GM21447 (cell line): ENCODE measurements around the gene CAND2.
"Not testable (repeated sequence)": the region's sequence is repeated elsewhere in the genome, so short reads cannot be mapped to it uniquely, and the experiment has no call there.

ENCODE experiments used
- ATAC-seq: cut with Tn5 transposase; IDR thresholded peaks from one replicate; pipeline ENCODE4 v1.9.1; 2021; ENCODE audit not compliant: unreplicated experiment

Gene CAND2

GRCh38 chr3:12828751-12829150, 32.3 kb downstream of the CAND2 start:
- ATAC-seq: no peak

DNA sequence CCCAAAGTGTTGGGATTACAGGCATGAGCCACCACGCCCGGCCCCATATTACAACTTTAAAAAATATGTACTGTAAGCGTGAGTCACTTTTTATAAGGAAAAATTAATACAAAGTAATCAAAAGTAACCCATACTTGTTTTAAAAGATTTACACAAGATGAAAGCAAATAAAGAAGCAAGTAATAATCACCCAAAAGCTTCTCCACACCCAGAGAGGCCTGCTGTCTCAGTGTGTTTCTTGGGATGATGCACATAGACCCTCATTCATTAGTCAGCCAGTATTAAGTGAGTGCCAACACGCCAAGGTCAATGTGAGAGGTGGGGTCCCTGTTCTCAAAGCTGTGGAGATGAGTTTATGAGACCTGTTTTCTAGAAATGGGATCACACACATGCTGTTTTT, 32.9 kb downstream of the CAND2 start:
- ATAC-seq: no peak

DNA sequence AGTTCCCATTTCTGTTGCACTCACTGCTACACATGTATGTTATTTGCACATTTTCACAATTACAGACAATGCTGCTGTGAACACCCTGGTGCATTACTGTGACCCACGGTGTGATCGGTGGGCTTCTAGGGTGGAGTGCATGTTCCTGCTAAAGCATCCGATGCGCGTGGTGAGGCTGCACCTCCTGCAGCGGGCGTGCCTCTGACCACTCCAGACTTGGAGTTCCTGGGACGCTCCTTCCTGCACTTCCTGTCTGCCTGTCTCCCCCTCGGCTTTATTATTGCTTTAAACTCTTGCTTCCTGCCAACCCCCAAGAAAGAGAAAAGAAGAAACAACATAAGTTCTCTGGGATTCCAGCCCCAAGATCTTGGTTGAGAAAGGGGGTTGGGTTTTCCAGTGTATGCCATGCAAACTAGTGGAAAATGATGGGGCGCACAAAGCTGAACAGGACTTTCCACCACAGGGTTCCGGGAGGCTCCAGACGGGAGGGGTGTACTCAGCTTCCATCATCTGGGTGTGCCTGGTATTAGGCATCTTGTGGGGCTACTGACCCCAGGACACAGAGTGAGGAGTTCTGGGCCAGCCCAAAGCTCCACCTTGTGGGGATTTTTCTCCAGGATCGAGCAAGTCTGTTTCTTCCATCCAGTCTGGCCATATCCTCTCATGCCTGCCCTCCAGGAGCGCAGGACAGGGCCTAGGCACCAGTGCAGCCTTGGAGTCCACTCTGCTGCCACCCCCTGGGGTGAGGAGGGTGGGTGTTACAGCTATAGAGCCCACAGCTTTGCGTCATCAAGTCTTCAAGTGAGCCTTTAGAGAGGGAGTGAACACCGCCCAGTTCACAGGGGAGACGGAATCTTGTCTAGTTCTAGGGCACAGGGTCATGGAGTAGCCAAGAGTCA, 33.7 kb downstream of the CAND2 start:
- ATAC-seq: no peak

DNA sequence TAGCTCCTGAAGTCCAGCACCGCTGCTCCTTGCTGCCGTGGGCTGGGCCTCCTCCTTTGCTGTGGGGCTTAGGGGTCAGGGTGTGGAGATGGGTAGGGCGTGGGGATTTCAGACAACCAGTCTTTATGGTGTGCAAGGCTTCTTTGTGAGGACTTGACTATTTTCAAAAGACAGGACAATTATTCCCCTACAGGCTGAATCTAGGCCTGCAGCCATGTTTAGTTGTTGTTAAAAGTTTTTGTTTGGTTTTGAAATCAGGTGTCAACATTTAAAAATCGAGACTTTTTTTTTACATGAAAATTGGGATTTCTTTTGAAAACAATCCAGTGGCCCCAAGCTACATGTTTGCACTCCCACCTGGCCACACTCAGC, 34.3 kb downstream of the CAND2 start:
- no peak for ATAC-seq

DNA sequence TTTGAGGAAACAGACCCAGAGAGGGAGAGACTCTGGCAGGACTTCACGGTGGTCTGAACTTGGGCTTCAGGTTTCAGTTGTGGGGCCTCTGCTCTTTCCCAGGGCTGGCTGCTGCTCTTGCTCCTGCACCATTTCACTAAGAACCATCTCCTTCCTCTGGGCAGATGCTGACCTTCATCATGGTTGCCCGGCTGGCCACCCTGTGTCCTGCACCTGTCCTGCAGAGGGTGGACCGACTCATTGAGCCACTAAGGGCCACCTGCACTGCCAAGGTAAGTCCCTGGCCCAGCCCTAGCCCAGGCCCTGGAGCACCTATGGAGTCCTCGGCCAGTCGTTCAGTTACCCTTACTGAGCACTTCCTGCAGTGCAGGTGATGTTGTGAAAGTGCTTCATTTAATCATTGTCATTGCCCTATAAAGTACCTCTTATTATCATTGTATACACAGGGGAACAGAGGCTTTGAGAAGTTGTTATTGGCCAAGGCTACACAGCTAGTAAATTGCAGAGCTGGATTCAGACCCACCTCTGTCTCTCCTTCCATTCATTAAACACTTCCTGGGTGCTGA, 34.9 kb downstream of the CAND2 start:
- no peak for ATAC-seq

GRCh38 chr3:12832350-12833221, 36.1 kb downstream of the CAND2 start:
- ATAC-seq: no peak

DNA sequence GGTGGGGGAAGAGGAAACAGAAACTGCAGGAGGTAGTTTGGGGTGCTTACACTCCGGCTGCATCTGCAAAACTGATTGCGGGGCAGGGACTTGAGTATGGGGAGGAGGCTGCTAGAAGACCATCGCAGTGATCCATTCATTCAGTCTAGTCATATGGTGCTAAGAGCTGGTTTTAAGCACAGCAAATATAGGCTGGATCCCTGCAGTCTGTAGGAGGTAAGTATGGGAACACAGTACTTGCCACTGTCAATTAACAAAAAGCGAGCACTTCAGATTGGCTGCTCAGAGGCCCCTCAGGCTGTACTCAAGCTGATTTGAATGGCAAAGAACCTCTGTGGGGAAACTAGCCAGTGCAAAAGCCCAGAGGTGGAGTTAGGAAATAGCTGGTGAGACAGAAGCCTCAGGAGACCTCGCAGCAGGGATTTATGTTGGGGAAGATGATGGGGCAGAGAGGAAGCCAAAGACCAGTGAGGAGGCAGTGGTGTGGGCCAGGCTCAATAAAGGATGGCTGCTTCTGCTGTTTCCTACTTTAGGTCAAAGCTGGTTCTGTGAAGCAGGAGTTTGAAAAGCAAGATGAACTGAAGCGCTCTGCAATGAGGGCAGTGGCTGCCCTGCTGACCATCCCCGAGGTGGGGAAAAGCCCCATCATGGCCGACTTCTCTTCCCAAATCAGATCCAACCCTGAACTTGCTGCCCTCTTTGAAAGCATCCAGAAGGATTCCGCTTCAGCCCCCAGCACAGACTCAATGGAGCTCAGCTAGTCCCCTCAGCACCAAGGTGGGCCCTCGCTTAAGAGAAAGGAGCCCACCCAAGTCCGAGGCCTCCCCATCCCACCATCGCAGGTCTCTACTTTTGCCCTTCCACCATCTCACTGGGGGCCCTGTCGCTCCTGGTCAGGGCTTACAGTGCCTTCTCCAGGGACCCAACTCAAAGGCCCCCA, 37.0 kb downstream of the CAND2 start:
- no peak for ATAC-seq

DNA sequence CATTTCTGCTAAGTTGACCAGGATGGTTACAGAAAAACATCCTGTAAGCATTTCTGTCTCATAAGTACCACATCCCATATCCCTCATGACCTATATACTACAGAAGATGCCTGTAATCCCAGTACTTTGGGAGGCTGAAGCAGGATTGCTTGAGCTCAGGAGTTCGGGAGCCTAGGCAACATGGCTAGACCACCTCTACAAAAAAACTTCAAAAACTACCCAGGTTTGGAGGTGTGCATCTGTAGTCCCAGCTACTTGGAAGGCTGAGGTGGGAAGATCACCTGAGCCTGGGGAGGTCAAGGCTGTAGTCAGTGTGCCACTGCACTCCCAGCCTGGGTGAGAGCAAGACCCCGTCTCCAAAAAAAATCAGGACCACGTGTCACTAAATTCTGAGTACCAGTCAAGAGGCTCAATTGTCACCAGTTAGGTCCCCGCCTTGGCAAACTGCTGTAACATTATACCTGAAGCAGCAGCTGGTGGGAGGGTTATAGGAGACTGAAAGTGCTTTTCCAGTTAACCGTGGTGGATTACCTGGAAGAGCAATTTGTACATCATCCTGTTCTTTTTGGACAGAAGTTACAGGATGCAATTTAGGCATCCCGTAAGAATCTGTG, 38.7 kb downstream of the CAND2 start:
- no peak for ATAC-seq

DNA sequence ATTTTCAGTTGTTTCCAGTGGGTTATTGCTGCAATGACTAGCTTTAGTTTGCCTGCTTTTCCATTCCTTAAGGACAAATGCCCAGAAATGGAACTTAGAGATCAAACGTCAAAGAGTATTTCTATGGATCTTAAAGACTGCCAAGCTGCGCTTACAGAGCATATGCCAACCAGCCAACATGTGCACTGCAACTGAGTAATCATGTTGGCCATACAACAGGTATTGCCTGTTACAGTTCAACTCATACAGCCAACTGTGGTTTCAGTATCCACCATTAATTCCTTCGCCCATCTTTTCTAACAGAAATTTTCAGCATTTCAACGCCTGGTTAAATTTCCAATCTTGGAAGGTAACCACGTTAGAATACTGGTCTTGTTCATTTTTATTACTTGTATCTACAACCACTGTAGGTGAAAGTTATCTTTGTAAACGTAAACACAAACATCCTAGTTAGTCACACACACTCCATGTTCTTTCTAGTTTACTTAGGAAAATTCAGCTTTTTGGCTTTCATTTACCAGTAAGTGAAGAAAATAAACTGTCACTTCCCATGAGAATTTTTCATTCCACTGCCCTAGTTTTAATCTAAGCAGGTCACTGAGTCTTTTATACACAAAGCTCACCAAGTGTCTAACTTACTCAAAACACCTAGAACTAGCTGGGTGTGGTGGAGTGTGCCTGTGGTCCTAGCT, 41.0 kb downstream of the CAND2 start:
- ATAC-seq: no peak

DNA sequence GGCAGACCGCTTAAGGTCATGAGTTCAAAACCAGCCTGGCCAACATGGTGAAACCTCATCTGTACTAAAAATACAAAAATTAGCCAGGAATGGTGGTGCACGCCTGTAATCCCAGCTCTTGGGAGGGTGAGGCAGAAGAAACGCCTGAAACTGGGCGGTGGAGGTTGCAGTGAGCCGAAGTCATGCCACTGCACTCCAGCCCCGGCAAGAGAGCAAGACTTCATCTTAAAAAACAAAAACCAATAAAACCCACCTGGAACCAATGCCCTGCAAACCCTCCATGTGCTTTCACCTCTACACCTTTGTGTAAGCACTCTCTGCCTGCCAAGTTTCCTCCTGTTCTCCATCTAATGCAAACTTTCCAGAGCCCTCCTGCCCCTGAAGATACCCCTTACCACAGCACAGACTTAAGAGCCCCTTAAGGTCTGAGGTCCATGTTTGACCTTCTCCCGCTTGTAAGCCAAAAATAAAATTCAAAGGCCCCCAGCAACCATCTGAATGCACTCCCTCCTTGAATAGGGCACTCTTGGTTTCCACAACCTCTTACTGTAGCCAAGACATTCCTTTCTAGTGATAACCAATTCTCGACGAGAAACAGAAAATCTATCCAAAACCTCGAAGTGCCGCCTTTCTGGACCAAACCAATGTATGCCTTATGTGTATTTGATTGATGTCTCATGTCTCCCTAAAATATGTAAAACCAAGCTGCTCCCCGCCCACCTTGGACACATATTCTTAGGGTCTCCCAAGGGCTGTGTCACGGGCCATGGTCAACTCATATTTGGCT, 41.9 kb downstream of the CAND2 start:
- ATAC-seq: no peak

- no peak for ATAC-seq
Observed at GRCh38 chr3:12839156-12839946, 42.9 kb downstream of the CAND2 start.

DNA sequence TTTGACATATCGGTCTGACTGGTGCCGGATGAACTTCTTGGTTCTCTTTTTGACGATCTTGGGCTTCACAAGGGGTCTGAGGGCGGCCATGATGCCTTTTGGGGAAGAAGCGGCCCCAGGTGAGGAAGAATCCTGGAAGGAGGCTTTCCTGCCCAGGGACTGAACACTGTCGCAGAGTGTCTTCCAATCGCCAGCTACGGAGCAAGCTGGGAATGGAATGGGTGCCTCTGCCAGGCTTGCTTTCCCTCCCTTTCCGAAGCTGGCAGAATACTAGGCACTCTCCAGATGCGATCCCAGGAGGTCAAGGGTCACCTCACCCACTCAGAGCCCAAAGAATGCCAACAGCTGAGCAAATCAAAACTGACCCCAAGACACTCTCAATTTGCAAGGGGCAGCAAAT, 43.7 kb downstream of the CAND2 start:
- ATAC-seq: not testable (repeated sequence)

- ATAC-seq: peak; percentile 33
Observed at GRCh38 chr3:12840591-12841148, 44.2 kb downstream of the CAND2 start.

DNA sequence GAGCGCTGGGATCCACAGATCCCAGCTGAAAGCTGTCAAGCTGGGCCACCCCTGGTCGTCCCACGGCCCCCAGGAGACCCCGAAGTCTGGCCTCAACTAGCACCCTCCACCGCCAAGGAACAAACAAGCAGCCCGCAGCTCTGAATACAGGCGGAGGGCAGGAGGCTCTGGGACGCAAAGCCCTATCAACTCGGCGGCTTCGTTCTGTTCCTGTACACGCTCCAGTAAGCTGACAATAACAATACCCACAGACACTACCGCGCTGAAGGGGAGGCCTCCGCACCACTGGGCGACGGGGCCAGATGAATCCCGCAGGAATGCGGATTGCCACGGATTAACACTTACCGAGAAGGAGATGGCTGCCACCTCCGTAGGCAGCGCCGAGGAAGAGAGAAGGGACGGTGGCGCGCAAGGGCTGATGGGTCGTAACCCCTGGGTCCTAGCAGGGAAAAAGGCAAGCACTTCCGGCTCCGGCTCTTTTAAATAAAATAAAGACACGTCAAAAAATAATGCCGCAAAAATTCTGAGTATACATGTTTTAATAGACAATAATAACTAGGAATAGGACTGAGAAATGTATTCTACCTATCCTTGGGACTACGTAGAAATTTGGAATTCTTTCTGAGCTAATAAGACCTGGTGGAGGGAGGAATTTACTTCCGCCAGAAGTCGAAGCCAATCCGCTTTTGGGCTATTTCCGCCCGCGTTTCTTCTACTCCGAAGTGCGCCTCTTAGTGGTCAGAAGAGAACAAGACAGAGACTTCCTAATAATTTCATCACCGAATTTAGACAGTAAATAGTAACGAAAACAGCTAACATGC, 44.9 kb downstream of the CAND2 start, which contains the start of gene RPL32:
Gene RPL32 (minus strand): TSS at position 417 of the 821 bp plus-strand sequence. CDS start 1,328 bp downstream, outside the sequence.
- ATAC-seq: peak; percentile 90

DNA sequence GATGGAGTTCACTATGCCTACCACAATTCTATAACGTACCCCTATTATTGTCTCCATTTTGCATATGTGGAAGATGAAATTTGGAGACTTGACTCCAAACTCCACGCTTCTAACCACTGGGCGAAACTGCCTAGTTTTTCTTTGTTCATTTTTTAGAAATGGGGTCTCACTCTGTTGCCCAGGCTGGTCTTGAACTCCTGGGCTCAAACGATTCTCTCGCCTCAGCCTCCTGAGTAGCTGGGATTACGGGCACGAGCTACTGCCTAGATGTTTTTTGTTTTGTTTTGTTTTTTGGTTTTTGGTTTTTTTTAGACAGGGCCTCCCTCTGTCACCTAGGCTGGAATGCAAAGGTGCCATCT, 45.5 kb downstream of the CAND2 start:
- no peak for ATAC-seq

DNA sequence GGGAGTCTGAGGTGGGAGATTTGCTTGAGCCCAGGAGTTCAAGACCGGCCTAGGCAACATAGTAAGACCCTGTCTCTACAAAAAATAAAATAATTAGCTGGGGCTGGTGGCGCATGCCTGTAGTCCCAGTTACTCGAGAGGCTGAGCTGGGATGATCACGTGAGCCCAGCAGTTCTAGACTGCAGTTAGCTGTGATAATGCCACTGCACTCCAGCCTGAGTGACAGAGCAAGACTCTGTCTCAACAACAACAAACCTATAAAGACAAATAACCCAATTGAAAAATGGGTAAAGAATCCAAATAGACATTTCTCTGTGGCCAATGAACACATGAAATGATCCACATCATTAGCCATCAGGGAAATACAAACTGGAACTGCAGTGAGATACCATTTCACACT, 46.0 kb downstream of the CAND2 start:
- ATAC-seq: no peak

DNA sequence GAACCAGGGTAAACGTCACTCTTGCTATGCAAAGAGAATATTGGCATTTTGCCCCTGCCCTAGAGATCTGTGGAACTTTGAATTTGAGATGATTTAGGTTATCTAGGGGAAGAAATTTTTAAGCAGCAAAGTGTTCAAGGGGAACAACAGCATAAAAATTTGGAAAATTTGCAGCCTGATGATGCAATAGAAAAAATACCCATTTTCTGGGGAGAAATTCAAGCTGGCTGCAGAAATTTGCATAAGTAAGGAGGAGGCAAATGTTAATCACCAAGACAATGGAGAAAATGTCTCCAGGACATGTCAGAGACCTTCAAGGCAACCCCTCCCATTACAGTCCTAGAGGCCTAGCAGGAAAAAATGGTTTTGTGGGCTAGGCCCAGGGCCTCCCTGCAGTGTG, 49.3 kb downstream of the CAND2 start:
- ATAC-seq: no peak
